Endometrium (tissue), 2 donors: ENCODE results near the gene TEX26.

ENCODE experiments used
- FAIRE-seq: peaks from 2 replicates; lab custom pipeline; 2012; peaks lifted over from hg19 to GRCh38; lab: Jason Lieb, UNC
- donor health status: control.
- donor health status: control.

The TEX26 gene

DNA sequence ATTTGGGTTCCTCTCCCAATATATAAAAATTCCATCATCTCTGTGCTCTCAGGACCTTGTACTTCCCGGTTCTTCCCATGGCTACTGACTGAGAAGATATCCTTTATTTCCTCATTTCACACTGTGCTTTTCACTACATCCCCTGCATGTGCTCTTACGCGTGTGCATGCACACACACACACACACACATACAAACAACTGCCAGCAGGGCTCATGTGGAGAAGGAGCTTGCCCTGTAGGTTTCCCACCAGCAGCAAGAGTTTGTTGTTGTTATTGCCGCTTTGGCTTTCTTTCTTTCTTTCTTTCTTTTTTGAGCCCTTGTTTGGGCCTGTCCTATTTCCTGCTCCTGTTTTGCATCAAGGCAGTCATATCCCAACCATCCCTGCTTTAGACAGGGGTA, 43.6 kb downstream of the TEX26 start:
- no peak for FAIRE-seq

DNA sequence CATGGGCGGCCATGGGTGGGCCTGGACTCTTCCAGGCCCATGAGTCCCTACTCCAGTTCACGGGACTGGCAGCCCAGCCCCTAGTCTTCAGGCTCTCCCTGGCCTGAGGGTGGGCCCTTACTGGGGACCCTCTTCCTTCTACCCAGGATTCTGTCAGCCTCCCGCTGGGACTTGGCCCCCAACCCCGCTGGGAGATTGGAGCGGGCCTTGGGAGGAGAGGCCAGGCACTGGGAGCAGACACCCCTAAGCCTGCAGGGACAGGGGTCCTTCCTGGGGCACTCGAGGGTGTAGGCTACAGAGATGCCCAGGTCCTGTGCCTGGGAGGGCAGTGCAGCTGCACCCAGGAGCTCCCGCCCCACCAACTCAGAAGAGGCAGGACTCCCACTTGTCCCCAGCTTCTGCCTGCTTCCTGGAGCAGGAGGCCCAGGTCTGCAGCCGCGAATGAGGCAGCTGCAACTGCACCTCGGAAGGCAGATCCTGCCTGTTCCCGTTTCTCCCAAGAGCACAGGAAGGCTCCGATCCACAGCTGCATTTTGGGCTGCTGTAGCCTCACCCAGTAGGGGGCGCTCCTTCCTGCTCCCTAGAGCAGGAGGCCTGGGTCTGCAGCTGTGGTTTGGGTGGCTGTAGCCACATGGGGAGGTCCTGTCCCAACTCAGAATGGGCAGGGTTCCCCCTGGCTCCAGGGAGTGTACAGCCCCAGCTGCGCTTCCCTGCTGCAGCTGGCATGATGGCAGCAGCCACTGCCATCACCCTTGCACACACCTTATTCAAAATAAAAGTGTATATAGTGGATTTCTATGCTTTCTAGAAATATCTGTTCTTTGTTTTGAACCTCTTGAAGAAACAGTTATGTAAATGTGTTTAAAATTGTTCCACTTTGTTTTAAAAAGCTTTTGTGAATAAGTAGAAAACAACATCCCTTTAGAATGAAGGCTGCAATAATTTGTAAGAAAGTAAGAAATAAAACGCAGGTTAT, 46.8 kb downstream of the TEX26 start:
- FAIRE-seq, result no peak

DNA sequence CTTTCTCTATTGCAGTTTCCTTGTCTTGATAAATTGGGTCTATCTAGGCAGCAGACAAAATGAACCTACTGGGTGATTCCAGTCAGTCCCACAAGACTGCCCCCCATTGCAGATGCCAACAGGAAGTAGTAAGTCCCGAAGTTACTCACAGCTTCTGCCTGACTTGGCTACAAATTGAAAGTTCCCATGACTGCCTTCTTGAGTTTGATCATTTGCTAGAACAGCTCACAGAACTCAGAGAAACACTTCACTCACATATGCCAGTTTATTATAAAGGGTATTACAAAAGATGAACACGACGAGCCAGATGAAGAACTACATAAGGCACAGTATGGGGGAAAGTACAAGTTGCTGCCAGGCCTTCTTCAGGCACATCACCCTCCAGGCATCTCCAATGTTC, 50.0 kb downstream of the TEX26 start:
- no peak for FAIRE-seq

DNA sequence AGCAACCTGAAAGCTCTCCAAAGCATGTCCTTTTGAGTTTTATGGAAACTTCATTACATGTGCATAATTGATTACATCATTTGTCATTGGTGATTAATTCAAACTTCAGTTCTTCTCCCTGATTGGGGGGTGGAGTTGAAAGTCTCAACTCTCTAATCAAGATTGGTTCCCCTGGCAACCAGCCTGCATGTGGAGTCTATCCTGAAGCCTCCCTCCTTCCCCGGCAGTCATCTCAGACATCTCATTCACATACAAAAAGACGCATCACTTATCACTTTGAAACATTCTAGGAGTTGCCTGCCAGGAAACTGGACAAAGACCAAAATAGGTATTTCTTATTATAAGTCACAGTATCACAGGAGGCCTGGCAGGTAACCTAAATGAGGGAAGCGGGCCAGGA, 50.5 kb downstream of the TEX26 start:
- FAIRE-seq, result no peak

DNA sequence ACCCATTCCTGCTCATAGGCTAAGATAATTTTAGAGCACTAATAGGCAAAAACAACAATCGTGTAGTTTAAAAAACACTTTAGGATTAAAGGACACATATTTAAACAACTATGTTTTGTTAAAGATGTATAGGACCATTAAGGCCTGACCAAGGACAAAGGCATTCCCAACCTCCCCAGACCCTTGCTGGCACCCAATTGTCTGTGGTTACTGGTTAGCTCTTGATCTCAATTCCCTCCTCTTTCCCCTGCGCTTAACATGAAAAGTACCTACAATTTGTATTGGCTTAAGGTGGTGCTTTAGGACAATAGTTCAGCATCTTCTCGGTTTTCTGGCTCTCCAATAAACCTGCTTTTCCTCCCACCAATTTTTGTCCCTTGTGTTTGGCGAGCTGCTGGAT, 51.0 kb downstream of the TEX26 start:
- FAIRE-seq, result no peak

DNA sequence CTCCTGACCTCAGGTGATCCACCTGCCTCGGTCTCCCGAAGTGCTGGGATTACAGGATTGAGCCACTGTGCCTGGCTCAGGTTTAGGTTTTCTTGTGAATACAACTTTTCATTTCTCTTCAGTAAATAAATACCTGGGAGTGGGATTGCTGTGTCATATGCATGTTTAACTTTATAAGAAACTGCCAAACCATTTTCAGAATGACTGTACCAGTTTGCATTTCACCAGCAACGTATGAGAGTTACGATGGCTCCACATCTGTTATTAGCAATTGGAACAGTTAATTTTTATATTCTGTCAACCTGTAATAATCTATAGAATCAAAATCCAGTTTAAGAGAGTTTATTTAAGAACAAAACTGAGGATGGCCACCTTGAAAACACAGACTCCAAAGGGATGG, 52.2 kb downstream of the TEX26 start:
- no peak for FAIRE-seq

DNA sequence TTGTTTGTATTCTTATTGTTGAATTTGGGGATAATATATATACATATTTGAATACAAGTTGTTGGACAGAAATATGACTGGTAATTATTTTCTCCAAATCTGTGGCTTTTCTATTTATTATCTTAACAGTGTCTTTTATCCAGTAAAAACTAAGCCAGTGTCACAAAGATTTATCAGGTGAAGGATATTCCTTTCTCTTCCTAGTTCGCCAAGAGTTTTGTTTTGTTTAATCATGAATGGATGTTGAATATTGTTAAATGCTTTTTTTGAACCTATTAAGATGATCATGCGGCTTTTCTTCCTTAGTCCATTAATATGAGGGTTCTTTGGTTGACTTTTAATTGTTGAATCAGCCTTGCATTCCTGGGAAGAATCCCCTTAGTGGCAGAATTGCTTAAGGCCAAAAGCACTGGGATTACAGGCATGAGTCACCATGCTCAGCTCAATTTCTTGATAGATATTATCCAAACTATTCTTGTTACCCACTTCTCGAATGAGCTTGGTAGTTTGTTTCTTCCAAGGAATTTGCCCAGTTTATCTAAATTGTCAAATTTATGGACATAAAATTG, 53.3 kb downstream of the TEX26 start:
- no peak for FAIRE-seq

DNA sequence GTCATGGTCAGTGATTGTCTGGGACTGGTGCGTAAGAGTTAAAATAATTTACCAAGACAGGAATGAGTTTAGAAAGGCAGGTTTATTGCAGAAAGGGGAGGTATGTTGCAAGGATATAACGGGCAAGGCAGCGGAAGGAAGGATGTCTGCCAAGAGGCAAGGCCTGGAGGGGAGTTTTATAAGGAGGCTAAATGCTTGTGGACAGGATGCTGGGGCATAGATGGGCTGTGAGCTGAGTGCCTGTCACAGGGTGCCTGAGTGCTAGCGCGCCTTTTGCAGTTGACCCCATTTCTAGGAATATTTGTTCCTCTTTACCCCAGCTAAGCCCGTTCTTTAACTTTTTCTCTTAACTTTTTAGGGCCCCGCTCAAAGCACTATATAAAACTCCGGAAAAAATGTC, 58.7 kb downstream of the TEX26 start:
- no peak for FAIRE-seq

DNA sequence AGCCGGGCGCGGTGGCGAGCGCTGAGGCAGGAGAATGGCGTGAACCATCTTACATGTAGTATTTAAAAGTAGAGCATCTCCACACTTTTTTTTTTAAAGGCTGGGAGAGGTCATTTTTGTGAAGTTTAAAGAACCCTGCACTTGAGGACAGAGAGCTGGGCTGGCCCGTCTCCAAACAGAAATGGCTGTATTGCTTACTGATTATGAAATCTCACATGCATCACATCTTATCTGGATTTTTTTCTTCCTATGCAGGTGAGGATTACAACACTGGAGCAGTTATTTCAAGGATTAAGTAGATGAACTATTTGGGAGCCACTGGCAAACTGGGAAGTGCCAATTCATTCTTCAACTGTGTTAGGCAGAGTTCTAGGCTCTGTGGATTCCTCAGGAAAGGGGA, 59.5 kb downstream of the TEX26 start:
- no peak for FAIRE-seq

DNA sequence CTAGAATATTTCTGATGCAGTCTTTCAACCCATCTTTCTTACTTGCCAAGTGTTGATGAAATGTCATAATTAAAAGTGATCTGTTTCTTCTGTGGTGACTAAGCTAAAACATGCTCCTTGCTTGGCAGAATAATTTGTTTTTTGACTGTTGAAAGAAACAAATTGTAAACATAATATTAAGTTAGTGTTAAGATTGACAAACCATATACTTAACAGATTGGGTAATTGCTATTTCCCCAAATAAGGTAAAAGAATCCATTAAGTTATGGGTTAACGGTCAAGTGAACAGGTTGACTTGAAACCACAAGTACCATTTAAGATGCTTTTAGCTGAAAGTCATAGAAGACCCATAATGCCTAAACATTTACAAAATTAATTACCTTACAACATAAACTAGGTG, 62.9 kb downstream of the TEX26 start:
- FAIRE-seq, result no peak

DNA sequence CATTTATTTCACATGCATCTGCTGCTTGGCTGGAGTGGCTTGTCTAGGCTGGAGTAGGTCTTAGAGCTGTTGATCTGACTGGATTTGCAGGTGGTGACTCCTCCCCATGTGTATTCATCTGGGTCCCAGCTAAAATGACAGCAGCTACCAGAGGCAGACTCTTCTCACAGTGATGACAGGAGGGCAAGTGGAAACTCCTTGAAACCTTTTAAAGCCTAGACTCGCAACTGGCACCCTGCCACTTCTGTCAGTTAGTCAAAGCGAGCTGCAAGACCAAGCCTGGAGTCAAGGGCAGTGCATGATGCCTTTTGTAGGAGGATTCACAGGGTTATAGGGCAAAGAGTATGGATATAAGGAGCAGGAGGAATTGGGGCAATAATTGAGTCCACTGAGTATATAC, 65.2 kb downstream of the TEX26 start:
- FAIRE-seq, result no peak

DNA sequence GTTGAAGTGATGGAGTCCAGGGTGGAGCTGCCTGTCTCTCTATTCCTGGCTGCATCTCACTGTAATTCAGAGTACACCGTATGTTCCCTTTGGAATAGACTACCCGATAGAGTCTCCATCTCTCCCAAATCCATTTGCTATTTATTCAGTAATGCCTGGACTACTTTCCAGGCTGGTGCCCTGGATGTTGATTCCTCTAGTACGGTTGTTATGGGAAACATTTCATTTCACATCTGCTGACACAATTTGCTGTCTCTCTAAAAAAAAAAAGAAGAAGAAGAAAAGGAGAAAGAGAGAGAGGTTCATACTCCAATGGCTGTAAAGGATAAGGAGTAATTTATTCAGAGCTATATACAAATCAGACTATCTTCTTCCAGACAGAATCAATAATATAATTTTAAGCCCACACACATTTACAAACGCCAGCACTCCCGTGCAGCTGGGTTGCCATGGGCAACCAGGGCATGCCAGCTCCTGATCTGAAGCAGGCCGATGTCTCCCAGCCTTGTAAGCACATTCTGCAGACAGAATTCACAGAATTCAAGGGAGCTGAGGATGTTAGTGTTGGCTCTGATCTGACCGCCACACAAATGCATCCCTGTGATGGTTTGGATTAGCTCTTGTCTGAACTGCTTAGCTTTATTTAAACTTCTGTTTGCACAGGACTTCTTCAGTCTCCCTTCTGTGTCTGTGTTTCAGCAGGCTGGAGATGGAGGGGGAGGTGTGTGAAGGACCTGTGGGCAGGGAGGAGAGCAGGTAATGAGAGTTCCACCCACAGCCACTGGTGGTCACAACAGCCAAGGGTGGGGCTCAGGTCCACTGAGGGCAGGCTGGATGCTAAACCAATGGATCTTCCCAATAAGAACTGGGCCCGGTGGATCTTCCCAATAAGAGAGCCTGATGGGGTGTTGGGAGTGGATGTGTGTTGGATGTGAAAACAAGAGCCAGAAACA, 66.0 kb downstream of the TEX26 start:
- FAIRE-seq, result no peak

DNA sequence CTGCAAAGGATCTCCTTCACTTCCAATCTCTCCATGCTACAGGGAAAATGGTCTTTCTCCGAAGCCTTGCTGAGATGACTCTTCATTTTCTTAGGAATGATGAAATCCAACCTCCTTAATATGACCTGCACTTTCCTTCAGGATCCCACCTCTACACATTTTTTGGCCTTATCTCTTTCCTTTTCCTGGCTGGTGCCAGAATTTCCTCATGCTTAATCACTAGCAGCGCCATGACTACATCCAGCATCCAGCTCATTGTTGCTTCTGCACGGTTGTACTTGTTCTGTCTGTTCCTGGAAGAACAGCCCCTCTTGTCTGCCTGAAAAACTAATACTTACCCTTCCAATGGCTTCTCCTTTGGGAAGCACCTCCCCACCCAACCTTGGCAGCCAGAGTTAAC, 68.4 kb downstream of the TEX26 start:
- no peak for FAIRE-seq

DNA sequence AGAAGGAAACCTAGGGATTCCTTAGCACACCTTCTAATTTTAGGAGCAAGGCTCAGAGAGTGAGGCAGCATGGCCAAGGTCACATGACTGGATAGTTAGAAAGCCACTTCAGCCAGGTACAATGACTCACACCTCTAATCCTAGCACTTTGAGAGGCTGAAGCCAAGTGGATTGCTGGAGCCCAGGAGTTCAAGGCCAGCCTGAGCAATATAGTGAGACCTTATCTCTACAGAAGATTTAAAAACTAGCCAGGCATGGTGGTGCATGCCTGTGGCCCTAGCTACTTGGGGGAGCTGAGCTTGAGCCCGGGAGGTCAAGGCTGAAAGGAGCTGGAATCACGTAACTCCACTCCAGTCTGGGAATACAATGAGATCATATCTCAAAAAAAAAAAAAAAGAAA, 69.2 kb downstream of the TEX26 start:
- no peak for FAIRE-seq

DNA sequence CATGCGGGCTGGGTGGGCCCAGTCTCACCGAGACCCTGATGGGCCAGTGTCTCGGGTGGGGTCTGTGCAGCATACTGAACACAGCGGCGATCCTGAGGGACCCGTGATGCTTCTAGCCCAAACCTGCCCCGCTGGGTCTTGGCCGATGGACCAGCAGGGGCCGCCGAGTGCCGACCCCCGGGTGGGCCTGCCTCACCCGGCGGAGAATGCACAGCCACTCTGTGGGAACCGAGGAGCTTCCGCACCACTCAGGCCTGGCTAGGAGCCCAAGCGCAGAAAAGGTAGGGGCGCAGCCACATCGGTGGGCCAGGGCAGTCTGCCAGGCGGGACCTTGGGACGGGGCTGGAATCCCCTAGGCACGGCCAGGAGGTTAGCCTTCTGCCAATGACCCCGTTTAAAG, 72.6 kb downstream of the TEX26 start:
- no peak for FAIRE-seq

DNA sequence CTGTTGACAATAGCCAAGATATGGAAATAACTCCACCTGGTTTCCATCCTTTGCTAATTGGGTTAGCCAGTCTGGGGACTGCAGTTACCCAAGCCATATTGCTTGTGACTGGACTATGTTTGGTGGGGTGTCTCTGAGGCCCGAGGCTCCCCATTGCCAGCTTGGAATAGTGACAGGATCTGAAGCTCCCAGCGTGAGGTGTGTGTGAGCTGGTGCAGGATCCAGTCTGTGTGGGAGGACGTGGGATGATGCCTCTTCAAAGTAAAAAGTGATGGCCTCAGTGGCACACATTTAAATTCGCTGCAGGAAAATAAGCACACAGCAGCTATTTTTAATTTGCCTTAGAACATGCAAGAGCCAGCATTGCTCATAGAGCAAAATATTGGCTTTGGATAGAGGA, 75.0 kb downstream of the TEX26 start:
- no peak for FAIRE-seq

DNA sequence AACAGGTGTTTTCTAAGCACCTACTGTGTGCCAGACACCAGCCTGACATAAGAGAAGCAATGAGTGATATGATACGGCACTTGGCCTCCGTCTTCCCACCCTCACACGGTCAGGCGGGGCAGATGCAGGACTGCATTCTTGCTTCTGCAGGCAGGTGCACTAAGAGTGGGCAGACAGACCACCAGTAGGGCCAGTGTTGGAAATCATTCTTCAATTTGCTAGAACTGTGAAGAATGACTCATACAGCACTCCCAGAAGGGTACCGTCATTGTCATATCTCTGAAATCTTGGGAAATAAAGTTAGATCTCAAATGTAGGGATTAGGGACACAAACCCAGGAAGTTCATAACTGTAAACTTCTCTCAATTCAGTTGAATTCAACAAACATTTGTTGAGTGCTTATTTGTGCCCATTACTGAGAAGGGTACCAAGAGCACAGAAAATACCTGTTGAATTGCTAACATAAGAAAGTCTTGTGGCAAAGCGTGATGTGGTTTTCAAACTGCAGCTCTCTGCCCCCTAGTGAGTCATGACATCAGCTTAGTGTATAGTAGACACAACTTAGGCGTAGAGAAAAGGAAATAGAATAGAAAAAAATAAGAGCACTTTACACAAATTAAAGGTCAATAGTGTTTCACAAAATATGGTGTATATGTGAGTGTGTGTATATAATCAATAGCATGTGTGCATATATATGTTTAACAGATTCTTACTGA, 76.1 kb downstream of the TEX26 start:
- no peak for FAIRE-seq

DNA sequence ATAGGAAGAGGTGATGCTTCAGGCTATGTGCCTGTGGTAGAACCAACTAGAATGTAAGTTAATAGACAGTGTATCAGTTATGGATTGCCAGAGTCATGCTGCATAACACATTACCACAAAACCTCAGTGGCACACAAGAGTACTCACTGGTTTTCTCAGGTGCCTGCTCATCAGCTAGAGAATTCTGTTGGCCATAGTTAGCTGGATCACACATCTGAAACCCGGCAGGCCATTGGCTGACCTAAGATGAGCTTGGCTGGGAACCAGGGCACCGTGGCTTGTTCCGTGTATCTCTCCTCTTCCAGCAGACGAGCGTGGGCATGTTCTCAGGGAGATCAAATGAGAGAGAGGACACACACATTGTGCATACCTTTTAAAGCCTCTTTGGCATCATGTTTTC, 76.7 kb downstream of the TEX26 start:
- no peak for FAIRE-seq

DNA sequence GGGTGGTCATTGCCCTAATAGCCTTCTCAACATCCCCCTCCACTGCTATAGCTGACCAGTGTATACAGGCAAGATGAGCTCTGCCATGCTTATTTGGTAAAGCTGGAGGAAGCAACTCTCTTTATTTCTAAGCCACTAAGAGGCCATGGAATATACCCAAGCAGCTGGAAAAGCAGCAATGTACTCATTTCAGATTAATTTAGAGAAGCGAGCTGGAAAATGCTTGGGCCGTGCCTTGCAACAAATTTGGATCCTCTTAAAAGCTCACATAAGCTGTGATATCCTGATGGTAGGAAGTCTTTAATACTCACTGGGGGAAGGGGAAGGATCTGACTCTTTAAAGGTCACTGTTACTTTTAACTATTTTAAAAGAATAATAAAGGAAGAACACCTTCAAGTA, 77.8 kb downstream of the TEX26 start:
- FAIRE-seq, result no peak

DNA sequence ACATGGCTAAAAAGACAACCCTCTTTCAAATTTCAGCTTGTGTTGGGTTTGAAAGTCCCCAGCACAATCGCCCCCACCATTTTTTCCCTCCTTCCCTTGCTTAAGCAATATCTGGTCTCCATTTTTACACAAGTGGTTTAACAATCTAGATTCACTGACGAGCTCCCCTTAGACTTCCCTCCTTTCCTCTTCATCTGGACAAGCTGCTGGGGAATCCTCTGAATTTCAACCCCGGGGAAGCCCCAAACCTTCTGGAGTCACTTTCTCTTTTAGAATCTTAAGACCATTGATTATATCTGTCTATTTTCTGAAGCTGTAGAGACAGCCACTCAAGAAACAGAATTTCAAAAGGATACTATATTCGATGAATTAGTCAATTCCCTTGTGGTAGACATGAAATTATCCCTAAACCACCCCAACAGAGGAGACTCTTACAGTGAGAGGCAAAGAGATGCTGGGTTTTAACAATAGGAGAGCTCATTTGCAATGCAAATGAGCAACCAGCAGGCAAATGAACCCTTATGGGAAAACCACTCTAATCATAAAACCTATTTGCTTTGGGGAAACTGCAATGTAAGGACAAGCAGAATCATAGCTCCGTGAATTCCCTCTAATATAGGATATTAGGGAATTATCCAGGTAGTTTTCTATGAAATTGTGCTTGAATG, 78.9 kb downstream of the TEX26 start:
- no peak for FAIRE-seq

DNA sequence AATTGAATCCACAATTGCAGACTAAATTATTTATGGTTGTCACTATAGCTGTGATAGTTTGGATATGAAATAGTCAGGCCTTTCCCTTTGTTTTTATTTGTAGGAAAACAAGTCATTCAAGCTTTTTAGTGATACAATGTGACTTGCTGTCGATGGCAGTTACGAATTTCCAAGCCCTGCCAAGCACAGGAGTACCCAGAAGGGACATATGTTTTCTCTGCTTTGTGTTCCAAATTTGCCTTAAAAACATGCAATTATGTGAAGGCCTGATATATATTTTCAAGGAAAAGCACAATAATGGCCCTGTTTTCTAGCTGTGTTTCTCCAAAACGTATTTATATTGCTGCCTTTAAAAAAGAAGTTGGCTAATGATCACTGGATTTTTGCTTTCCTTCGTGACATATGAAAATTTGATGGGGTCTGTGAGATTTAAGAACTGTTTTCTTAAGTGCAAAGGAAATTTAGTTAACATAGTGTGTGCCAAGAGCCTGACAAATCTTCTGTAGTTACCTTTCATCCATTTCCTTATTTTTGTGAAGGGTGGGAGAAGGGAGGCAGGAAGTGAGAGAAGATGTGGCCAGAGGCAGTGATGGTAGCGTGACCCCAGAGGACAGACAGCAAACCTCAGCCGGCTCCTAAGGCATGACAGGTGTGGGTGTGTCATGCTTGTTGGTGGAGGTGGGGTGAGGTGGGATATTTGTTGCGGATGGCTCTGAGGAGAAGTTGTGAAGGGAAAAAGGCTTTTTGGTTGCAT, 79.6 kb downstream of the TEX26 start:
- no peak for FAIRE-seq
